Mesothelial cell of epicardium (in vitro differentiated cells): ENCODE results near the gene ATXN1L. TPM values are rescaled to one million over a fixed set of nuclear protein-coding genes. Genes with fewer than 3 reads are reported as not detected.
"Not testable (repeated sequence)": the region's sequence is repeated elsewhere in the genome, so short reads cannot be mapped to it uniquely, and the experiment has no call there.

Experiments
- DNase-seq, 2 experiments: peaks; one replicate each; pipeline ENCODE4 v3.0.0; 2021; ENCODE audit warnings: low spot score in 2 of 2; ENCODE audit not compliant: unreplicated experiment in 2 of 2
- H3K27ac Mint-ChIP-seq: 2 replicates; pipeline ENCODE4 v1.8.0; 2021; ENCODE audit warnings: mixed read lengths
- H3K27me3 Mint-ChIP-seq: 2 replicates; pipeline ENCODE4 v1.8.0; 2021; ENCODE audit warnings: low read depth, mixed read lengths
- H3K36me3 Mint-ChIP-seq: 2 replicates; pipeline ENCODE4 v1.8.0; 2021; ENCODE audit warnings: mixed read lengths
- H3K4me1 Mint-ChIP-seq: 2 replicates; pipeline ENCODE4 v1.8.0; 2021; ENCODE audit warnings: mixed read lengths
- H3K4me3 Mint-ChIP-seq: 2 replicates; pipeline ENCODE4 v1.8.0; 2021; ENCODE audit warnings: mild to moderate bottlenecking, moderate library complexity, mixed read lengths
- H3K9me3 Mint-ChIP-seq: 2 replicates; pipeline ENCODE4 v1.8.0; 2021; ENCODE audit warnings: mixed read lengths
- total RNA-seq: library from RNA; stranded (reverse); gene quantifications from 3 replicates; pipeline ENCODE4 v1.2.1, GENCODE V29; 2021
- TF ChIP-seq, protein P1 (sequence below): fragments of 200-600 bp; sonication (generic); IDR thresholded peaks from one replicate; pipeline ENCODE4 v1.5.0; 2021; ENCODE audit warnings: antibody characterized with exemption; ENCODE audit not compliant: unreplicated experiment

ATXN1L gene
- total RNA-seq, 1 donor from 2014 or later = 32.5 TPM

DNA sequence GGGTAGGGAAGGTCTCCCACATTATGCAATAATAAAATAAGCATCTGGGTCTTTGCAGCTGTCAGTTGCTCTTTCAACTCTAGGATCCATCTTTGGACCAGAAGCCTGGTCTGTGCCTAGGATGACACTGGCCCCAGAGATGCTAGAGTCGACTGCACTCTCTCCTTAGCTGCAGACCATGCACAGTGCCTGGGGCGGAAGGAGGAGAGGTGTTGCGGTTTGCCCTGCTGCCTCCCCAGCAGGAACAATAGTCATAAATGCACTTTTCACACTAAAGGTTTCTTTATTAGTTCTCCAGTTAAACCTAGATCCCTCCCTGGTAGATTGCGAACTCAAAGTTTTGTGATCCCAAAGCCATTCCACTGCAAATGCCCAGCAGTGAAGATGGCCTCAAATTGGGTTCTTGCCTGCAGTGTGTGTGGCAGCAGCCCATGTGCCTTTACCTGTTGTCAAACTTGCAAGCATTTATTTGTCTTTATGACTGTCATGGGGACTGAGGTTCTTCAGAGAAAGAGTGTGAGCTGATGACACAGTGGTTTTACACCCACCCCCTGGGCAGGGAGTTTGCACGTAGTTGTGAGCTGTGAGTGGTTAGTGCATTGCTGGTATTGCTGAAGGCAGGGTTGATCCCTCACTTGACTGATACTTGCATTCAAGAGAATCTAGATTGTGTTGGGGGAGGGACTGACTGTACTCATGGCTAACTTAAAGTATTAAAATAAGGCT, 10.3 kb downstream of the ATXN1L start:
- H3K27me3 Mint-ChIP-seq = no peaks in the 10 kb centered on the region
- no peak overlapping the region for H3K27ac Mint-ChIP-seq
- no peak for DNase-seq
- H3K36me3 Mint-ChIP-seq = peaks cover 15% of the 10 kb centered on the region
- H3K9me3 Mint-ChIP-seq = no peaks in the 10 kb centered on the region
- TF ChIP-seq, protein P1, sequence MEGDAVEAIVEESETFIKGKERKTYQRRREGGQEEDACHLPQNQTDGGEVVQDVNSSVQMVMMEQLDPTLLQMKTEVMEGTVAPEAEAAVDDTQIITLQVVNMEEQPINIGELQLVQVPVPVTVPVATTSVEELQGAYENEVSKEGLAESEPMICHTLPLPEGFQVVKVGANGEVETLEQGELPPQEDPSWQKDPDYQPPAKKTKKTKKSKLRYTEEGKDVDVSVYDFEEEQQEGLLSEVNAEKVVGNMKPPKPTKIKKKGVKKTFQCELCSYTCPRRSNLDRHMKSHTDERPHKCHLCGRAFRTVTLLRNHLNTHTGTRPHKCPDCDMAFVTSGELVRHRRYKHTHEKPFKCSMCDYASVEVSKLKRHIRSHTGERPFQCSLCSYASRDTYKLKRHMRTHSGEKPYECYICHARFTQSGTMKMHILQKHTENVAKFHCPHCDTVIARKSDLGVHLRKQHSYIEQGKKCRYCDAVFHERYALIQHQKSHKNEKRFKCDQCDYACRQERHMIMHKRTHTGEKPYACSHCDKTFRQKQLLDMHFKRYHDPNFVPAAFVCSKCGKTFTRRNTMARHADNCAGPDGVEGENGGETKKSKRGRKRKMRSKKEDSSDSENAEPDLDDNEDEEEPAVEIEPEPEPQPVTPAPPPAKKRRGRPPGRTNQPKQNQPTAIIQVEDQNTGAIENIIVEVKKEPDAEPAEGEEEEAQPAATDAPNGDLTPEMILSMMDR = no peak
- H3K4me1 Mint-ChIP-seq = no peaks in the 10 kb centered on the region
- H3K4me3 Mint-ChIP-seq = no peak overlapping the region

DNA sequence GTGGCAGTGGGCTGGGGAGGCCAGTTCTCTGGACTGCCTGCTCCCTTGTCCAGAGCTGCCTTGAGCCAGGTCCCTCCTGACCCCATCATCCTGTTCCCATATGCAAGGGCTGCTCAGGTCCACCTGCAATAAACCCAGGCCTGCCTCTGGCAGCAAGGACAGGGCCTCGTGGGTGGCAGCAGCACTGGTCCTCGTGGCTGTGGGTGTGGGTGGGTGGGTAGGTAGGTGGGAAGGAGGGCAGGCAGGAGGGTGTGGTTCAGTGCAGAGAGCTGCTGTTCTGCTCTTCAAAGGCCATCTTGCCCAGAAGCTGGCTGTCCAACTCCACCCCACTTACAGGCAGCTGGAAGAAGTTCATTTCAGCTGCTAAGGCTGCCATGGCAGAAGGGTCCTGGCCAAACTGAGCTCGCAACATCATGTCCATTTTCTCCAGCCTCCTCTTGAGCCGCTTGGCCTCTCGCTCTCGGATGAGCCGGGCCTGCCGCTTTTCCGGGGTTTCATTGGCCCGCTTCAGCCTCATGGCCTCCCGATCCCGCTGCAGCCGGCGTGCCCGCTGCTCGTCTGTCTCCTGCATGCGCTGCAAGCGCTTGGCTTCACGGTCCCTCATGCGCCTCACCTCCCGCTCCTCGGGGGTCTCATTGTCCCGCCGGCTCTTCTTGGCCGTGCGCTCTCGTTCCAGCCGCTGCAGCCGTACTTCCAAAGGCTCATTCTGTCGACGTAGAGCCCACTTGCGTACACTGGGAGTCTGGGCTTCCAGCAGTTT, 14.2 kb downstream of the ATXN1L start:
- no peak for DNase-seq
- Mint-ChIP-seq H3K4me1 (no peaks in the 10 kb centered on the region), H3K36me3 (peaks cover 19% of the 10 kb centered on the region), H3K27me3 (no peaks in the 10 kb centered on the region), H3K4me3 (no peak overlapping the region), H3K27ac (no peak overlapping the region), H3K9me3 (no peaks in the 10 kb centered on the region)
- TF ChIP-seq, protein P1 = no peak

DNA sequence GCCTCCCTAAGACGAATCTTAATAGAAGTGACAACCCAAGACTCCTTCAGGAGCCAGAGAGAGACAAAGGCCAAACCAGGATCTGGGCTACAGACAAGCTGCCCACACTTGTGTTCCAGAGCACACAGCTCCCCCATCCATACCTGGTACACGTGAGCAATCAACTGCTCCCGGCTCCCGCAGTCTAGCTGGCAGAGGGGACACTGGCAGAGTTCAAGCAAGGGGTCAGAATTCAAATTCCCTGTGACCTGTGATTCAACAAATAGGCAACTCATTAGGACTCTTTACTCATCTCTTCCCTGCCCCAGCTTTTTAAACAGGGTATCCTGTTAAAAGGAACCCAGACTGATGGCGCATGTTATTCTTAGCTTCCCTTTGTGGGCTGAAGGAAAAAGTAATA, 18.2 kb downstream of the ATXN1L start:
- Mint-ChIP-seq H3K9me3 (no peaks in the 10 kb centered on the region), H3K36me3 (peaks cover 27% of the 10 kb centered on the region), H3K4me3 (no peak overlapping the region), H3K27me3 (no peaks in the 10 kb centered on the region), H3K27ac (no peak overlapping the region), H3K4me1 (no peaks in the 10 kb centered on the region)
- no peak for DNase-seq
- TF ChIP-seq, protein P1 = no peak

DNA sequence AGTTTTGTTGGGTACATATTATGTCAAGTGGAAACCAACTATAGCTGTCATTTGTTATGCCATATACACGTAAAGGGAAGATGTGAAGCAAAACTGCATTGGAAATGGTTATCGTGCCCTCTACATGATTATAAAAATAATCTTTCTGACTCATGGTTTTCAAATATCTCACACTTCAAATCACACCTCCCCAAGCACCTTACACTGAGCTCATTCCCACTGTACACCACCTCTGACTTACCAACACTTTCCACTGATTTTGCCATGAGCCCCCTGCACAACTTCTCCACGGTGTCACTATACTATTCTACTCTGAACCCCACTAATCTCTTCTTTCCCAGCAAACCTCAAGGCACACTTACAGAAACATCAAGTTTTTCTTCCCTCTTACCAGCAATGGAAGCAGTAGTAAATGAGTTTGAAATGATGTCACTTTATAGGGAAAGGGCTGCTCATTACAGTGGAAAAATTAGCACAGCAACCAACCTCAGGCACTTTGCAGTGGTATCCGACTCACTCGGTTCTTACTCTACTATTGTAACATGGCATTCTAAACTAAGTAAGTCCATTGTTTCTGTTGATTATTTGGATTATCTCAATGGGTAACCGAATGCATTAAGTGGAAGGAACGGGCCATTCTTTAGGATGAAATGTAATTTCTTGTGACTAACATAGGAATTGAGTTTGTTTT, 19.5 kb downstream of the ATXN1L start:
- Mint-ChIP-seq H3K36me3 (peaks cover 29% of the 10 kb centered on the region), H3K4me1 (no peaks in the 10 kb centered on the region), H3K27me3 (no peaks in the 10 kb centered on the region), H3K4me3 (no peak overlapping the region), H3K9me3 (no peaks in the 10 kb centered on the region), H3K27ac (no peak overlapping the region)
- TF ChIP-seq, protein P1 = no peak
- no peak for DNase-seq

DNA sequence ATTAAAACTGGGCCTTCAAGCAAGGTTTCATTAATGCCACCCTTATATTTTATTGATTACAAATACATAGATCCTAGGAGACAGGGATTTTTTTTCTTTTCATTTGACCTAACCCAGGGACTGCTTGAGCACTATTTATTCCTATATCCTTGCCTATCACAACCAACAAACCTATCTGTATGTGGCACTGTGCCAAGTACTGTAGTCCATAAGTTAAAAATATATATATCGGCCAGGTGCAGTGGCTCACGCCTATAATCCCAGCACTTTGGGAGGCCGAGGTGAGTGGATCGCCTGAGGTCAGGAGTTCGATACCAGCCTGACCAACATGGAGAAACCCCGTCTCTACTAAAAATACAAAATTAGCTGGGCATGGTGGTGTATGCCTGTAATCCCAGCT, 21.4 kb downstream of the ATXN1L start:
- H3K27me3 Mint-ChIP-seq, DNase-seq, H3K4me1 Mint-ChIP-seq, H3K4me3 Mint-ChIP-seq, H3K27ac Mint-ChIP-seq, H3K9me3 Mint-ChIP-seq: not testable (repeated sequence)
- peaks cover 31% of the 10 kb centered on the region for H3K36me3 Mint-ChIP-seq

DNA sequence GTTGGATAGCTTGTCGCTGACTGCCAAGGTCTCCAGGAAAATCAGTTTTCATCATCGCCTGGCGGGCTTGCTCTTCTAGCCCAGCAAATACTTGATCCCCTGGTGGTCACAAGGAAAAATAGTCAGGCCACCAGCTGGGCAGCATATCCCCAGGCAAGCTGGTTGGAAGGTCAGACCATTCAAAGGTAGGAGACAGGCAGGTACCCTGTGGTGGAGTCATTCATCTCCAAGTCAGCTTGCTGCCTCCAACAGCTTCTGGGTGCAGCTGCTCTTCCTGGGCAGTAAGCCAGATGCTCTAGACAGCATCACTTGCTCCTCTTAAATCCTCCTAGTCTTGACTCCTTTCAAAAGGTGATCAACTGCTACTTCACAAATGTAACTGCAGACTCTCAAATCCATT, 22.2 kb downstream of the ATXN1L start:
- Mint-ChIP-seq H3K9me3 (no peaks in the 10 kb centered on the region), H3K27ac (no peak overlapping the region), H3K4me1 (no peaks in the 10 kb centered on the region), H3K27me3 (no peaks in the 10 kb centered on the region), H3K36me3 (peaks cover 31% of the 10 kb centered on the region), H3K4me3 (no peak overlapping the region)
- TF ChIP-seq, protein P1 = no peak
- DNase-seq = no peak
